NCI-H1930 (cell line): ENCODE measurements around the gene TNP2.

ENCODE experiments used
- DNase-seq, 2 experiments: peaks; one replicate each; lab custom pipeline; 2025; lab: John Stamatoyannopoulos, UW

The TNP2 gene

DNA sequence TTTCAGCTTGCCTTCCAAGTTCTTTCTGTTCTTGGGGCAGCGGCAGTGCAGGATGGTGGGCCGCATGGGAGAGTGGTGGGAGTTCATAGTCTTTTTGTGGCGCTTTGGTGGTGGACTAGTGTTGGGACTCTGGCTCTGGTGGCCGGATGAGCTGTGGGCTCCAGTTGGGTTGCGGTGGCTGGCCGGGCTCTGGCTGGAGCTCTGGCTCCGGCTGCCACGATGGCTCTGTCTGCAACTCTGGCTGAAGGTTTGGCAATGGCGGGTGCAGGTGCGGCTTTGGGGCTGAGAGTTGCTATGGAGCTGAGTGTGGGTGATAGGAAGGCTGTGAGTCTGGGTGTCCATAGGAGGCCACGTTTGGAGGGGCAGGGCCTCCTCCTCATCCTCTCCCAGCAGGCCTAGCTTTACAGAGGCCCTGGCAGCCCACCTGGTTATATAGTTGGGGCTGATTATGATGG, at the start of gene TNP2:
Gene TNP2, minus strand, starts transcription at position 405 of the 455 bp plus-strand sequence. Its CDS starts 63 bp downstream, at position 342.
- no peak for DNase-seq

DNA sequence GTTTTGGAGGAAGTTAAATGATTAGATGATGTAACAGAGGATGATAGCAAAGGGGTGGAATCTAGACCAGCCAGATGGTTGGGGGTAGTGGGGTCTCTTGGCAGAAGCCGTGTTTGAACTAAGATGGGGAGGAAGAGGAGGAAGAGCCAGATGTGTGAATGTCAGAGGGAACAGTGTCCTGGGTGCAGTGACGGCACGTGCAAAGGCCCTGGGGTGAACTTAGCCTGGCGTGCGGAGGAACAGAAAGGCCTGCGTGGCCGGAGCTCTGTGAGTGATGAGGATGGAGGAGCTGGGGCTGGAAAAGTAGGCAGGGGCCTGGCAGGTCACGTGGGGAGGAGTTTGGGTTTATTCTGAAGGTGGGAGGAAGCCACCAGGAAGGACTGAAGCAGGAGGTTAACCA, 49.7 kb upstream of the TNP2 start:
- no peak for DNase-seq

- no peak for DNase-seq
These were observed 47.3 kb upstream of the TNP2 start for GRCh38 chr16:11316331-11317015.

DNA sequence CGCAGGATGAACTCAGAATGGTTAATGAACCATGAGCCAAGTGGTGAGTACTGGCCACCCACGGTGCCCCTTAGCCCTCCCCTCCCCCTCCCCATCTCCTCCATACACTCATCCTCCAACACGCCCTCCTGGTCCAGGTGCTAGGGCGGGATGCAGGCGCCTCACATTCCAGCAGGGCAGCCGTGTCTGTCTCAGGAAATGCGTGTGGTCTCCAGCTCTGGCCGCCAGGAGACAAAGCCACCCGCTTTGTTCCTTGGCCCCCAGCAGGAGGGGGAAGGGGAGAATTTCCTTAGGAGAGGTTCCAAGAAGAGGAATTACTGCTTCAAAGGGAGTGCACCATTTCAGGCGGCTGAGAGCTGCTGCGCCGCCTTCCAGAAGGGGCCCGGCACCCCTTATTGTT, 46.4 kb upstream of the TNP2 start:
- DNase-seq: no peak

DNA sequence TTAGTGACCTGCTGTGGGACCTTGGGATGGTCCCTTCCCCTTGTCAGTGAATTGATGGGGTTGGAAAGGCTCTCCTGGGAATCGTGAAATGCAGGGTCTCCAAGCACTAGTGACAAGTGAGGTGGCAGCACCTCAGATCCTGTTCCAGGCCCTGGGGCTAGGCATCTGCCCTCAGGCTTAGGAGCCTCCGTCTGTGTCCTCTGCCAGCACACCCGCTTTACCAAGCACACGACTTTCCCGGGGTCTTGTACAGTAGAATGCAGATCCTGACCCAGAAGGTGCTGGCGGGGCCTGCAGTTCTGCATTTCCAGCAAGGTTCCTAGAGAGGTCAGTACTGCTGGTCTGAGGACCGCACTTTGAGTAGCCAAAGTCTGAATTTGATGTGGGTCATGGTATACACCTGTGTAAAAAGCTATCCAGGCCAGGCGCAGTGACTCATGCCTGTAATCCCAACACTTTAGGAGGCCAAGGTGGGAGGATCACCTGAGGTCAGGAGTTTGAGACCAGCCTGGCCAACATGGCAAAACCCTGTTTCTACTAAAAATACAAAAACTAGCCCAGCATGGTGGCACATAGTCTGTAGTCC, 45.3 kb upstream of the TNP2 start:
- no peak for DNase-seq

- DNase-seq: no peak
These were observed 44.6 kb upstream of the TNP2 start for GRCh38 chr16:11313493-11314308.

- no peak for DNase-seq
These were observed 43.8 kb upstream of the TNP2 start for GRCh38 chr16:11312718-11313492.

DNA sequence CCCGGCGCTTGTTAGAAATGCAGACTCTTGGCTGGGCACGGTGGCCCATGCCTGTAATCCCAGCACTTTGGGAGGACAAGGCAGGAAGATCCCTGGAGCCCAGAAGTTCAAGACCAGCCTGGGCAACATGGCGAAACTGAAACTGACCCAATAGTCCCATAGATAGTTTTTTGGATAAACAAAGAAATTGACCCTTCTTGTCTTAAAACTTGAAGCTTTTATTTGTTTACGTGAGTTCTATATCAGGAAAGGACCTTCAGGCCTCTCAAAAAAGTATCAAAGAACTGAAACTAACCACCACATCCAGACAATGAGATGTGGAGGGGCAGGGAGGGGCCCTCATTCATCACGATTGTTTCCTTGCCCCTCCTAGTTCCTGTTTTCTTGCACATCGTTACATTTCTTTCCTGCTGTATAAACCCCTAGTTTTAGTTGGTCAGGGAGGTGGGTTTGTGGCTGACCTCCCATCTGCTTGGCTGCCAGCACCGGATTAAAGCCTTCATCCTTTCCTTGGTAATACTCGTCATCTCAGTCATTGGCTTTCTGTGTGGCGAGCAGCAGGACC, 42.0 kb upstream of the TNP2 start:
- DNase-seq: no peak

DNA sequence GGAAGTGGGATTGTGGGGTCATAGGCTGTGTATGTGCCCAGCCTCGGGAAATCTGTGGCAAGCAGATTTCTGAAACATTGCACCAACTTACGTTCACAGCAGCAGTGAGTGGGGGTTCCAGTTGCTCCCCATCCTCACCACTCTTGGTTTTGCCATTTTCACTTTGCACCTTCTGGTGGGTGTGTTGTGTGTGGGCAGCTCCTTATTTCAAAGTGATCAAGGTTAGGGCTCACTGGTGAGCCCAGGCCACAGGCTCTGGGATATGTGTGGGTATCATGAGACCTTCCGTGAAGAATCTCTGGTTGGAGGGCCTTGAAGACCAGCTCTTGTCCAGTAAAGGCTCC, 41.5 kb upstream of the TNP2 start:
- DNase-seq: no peak

DNA sequence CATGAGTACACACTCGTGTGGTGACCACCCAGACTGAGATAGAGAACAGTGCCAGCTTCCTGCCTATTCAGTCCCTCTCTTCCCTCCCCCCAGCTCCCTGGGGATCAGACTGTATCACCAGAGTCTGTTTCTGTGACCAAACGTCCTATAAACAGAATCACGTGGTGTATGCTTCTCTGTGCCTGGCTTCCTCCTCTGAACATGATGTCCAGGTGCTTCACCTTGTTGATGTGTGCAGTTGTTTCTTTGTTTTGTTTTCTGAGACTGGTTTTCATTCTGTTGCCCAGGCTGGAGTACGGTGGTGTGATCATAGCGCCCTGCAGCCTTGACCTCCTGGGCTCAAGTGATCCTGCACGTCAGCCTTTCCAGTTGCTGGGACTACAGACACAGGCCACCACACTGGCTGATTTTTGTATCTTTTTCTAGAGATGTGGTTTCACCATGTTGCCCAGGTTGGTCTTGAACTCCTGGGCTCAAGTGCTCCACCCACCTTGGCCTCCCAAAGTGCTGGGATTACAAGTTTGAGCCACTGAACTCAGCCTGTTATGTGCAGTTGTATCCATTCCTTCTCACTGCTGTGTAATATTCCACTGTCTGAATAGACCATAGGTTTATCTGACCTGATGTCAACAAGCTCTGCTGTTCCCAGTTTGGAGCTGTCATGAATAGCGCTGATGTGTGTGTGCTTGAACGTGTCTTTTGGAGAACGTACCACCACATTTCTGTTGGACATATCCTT, 40.9 kb upstream of the TNP2 start:
- no peak for DNase-seq

DNA sequence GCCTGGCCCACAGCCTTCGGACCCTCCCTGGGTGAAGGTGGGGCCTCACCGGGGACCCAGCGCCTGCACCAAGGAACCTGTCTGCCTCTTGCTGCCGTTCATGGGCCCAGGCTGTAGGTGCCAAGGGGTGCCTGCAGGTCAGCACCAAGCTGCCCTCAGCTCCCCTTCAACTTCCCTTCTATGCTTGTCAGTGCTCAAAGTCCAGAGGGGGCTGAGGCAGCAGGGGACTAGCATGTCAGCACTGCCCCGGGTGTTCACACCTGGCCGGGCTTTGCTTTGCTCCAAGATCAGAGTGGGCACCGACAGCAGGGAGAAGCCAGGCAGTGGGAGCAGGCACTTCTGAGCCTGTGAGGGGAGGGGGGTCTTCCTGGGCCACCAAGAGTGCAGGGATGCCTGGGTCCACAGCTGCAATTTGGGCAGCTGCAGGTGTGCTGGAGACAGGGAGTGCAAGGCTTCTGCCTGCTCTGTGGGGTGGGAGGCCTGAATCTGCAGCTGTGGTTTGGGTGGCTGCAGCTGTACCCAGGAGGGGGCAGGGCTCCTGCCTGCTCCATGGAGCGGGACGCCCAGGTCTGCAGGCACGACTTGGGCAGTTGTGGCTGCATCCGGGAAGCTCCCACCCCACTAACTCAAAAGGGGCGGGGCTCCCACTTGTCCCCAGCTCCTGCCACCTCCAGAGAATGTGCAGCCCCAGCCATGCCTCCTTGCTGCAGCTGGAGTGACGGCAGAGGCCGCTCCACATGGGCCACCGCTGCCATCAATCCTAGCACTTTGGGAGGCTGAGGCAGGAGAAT, 39.6 kb upstream of the TNP2 start:
- no peak for DNase-seq

- DNase-seq: no peak
These were observed 38.7 kb upstream of the TNP2 start for GRCh38 chr16:11307639-11308492.

DNA sequence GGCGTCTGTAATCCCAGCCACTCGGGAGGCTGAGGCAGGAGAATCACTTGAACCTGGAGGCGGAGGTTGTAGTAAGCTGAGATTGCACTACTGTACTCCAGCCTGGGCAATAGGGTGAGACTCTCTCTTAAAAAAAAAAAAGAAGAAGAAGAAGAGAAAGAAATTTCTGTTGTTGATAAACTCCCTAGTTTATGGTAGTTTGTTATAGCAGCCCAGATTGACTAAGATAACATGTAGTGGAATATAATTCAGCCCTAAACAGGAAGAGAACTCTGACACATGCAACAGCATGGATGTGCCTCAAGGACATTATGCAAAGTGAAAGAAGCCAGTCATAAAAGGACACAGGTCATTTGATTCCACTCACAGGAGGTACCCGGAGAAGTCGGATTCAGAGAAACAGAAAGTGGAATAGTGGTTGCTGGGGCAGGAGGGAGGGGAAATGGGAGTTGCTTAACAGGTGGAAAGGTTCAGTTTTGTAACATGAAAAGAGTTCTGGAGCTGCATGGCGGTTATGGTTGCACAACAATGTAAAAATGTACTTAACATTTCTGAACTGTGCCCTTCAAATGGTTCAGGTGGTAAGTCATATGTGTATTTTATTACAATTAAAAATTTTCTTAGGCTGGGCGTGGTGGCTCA, 38.0 kb upstream of the TNP2 start:
- no peak for DNase-seq

DNA sequence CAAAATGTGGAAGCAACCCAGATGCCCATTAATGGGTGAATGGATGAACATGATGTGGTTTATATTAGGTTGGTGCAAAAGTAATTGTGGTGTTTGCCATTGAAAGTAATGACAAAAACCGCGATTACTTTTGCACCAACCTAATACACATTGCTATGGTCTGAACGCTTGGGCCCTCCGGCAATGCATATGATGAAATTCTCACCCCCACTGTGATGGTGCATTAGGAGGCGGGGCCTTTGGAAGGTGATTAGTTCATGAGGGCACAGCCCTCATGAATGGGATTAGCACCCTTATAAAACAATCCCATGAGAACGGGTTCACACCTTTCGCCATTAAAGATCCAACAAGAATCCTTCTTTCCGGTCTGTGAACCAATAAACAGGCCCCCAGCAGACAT, 37.3 kb upstream of the TNP2 start:
- DNase-seq: no peak

GRCh38 chr16:11303405-11304138, 34.4 kb upstream of the TNP2 start:
- DNase-seq: no peak

- DNase-seq: no peak
These were observed 33.9 kb upstream of the TNP2 start for GRCh38 chr16:11302977-11303376.

DNA sequence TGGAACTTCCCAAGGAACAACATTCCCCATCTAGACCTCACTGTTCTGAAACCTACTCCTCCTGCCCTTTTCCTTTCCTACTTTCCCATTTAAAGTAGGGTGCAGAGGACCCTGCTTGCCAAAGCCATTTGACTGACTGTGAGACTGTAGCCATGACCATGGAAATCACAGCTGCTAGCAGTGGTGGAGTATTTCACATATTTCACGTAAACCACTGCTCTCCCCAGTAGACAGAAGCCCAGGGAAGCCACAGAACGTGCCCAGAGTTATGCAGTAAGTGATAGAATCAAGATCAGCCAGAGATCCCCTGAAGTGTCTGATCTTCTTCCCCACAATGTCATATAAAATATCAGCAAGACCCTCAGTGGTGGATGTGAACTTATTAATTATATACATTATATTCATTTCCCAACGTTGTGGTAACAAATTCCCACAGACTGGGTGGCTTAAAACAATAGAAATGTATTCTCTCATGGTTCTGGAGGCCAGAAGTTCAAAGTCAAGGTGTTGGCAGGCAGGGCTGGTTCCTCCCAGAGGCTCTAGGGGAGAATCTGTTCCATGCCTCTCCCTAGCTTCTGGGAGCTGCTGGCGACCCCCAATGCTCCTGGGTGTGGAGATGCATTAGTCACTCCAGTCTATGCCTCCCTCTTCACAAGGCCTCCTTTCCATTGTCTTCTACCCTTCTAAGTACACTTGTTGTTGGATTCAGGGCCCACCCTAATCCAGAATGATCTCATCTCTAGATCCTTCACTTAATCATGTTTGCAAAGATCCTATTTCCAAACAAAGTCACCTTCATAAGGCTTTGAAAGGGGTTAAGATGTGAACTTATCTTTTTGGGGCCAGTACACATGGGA, 32.7 kb upstream of the TNP2 start:
- DNase-seq: no peak

- no peak for DNase-seq
These were observed 31.4 kb upstream of the TNP2 start for GRCh38 chr16:11300560-11300892.
